Measurements from ENCODE around the gene DEFB124.

DNA sequence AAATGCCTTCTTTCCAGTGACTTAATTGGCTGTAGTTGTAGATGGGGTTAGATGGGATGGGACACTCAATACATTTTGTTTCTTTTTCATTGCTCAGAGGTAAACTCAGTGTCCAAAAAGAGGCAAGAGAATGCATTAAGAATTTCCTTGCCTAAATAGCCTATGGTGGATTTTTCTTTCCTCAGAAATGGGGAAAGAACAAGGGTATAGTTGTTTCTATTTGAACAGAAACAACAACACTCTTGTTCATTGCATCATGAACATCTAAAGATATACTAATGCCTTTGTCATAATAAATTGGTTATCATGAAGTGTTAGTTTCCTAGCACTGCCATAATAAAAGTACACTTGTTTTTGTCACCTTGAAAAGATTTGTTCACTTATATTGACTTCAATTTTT lies 49.1 kb downstream of the DEFB124 start:
- TF ChIP-seq POLR2A (IDR thresholded peaks at IDR 0.05), result no peak
- TF ChIP-seq, protein P1, sequence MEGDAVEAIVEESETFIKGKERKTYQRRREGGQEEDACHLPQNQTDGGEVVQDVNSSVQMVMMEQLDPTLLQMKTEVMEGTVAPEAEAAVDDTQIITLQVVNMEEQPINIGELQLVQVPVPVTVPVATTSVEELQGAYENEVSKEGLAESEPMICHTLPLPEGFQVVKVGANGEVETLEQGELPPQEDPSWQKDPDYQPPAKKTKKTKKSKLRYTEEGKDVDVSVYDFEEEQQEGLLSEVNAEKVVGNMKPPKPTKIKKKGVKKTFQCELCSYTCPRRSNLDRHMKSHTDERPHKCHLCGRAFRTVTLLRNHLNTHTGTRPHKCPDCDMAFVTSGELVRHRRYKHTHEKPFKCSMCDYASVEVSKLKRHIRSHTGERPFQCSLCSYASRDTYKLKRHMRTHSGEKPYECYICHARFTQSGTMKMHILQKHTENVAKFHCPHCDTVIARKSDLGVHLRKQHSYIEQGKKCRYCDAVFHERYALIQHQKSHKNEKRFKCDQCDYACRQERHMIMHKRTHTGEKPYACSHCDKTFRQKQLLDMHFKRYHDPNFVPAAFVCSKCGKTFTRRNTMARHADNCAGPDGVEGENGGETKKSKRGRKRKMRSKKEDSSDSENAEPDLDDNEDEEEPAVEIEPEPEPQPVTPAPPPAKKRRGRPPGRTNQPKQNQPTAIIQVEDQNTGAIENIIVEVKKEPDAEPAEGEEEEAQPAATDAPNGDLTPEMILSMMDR (IDR thresholded peaks at IDR 0.05), result no peak
- TF ChIP-seq EP300 (IDR thresholded peaks at IDR 0.05), result no peak

Data from suprapubic skin (tissue), 3 donors.